KMS-11 (cell line): ENCODE data around the gene BEGAIN.

Experiments used
- H2AFZ ChIP-seq: fragments of 200-600 bp; sonication (generic); 2 replicates; pipeline ENCODE4 v1.6.1; 2016; ENCODE audit warnings: antibody characterized with exemption, mixed run types, low read depth
- H3K27ac ChIP-seq: fragments of 200-600 bp; sonication (generic); 2 replicates; pipeline ENCODE4 v1.6.1; 2016; ENCODE audit warnings: mild to moderate bottlenecking, mixed run types
- H3K27me3 ChIP-seq: fragments of 200-600 bp; sonication (generic); 2 replicates; pipeline ENCODE4 v1.6.1; 2017; ENCODE audit warnings: mild to moderate bottlenecking, low read depth, mixed run types, moderate library complexity; ENCODE audit not compliant: insufficient read depth
- H3K36me3 ChIP-seq: fragments of 200-600 bp; sonication (generic); 2 replicates; pipeline ENCODE4 v1.6.1; 2017; ENCODE audit warnings: mild to moderate bottlenecking, mixed run types; ENCODE audit not compliant: insufficient read depth
- H3K4me1 ChIP-seq: fragments of 200-600 bp; sonication (generic); 2 replicates; pipeline ENCODE4 v1.6.1; 2016; ENCODE audit warnings: mild to moderate bottlenecking, low read depth, mixed run types; ENCODE audit not compliant: poor library complexity, severe bottlenecking
- H3K4me2 ChIP-seq: fragments of 200-600 bp; sonication (generic); 2 replicates; pipeline ENCODE4 v1.7.0; 2016; ENCODE audit warnings: mild to moderate bottlenecking, mixed run types
- H3K4me3 ChIP-seq: fragments of 200-600 bp; sonication (generic); IDR thresholded peaks from 2 replicates; pipeline ENCODE4 v1.6.1; 2017; ENCODE audit warnings: low read depth, low read length, mixed read lengths; ENCODE audit not compliant: insufficient read depth
- H3K79me2 ChIP-seq: fragments of 200-600 bp; sonication (generic); 2 replicates; pipeline ENCODE4 v1.6.1; 2016; ENCODE audit warnings: low read depth, mixed run types; ENCODE audit not compliant: insufficient read depth
- H3K9ac ChIP-seq: fragments of 200-600 bp; sonication (generic); 2 replicates; pipeline ENCODE4 v1.6.1; 2016; ENCODE audit warnings: mild to moderate bottlenecking, mixed run types
- H4K20me1 ChIP-seq: fragments of 200-600 bp; sonication (generic); 2 replicates; pipeline ENCODE4 v1.6.1; 2016; ENCODE audit warnings: mild to moderate bottlenecking, mixed run types; ENCODE audit not compliant: insufficient read depth
- CTCF ChIP-seq: fragments of 200-600 bp; sonication (generic); conservative IDR thresholded peaks from 2 replicates; pipeline ENCODE4 v1.6.1; 2017; ENCODE audit warnings: low read depth, mild to moderate bottlenecking, antibody characterized with exemption, low read length, moderate library complexity, mixed read lengths

The BEGAIN gene

GRCh38 chr14:100575266-100575995, 11.8 kb downstream of the BEGAIN start:
- H3K4me2 ChIP-seq = no peak overlapping the region
- H3K4me1 ChIP-seq = no peaks in the 10 kb centered on the region
- H4K20me1 ChIP-seq = no peaks in the 10 kb centered on the region
- H3K9ac ChIP-seq = no peak overlapping the region
- H3K36me3 ChIP-seq = no peaks in the 10 kb centered on the region
- no peaks in the 10 kb centered on the region for H3K79me2 ChIP-seq
- peaks cover 19% of the 10 kb centered on the region; the same call in 1 of the 2 replicates for H3K27me3 ChIP-seq
- H3K4me3 ChIP-seq = no peak overlapping the region
- no peak overlapping the region for H2AFZ ChIP-seq
- TF ChIP-seq CTCF = no peak
- no peak overlapping the region for H3K27ac ChIP-seq

GRCh38 chr14:100574642-100575031, 12.6 kb downstream of the BEGAIN start:
- H3K4me1 ChIP-seq = no peaks in the 10 kb centered on the region
- no peak overlapping the region for H3K9ac ChIP-seq
- H3K36me3 ChIP-seq = no peaks in the 10 kb centered on the region
- no peak for TF ChIP-seq CTCF
- H4K20me1 ChIP-seq = no peaks in the 10 kb centered on the region
- no peaks in the 10 kb centered on the region for H3K79me2 ChIP-seq
- H3K4me3 ChIP-seq = no peak overlapping the region
- H3K27ac ChIP-seq = no peak overlapping the region
- no peak overlapping the region for H3K4me2 ChIP-seq
- peaks cover 26% of the 10 kb centered on the region; the same call in 1 of the 2 replicates for H3K27me3 ChIP-seq
- no peak overlapping the region for H2AFZ ChIP-seq

GRCh38 chr14:100573757-100574641, 13.2 kb downstream of the BEGAIN start:
- H3K4me1 ChIP-seq = no peaks in the 10 kb centered on the region
- no peak for TF ChIP-seq CTCF
- no peak overlapping the region for H3K4me2 ChIP-seq
- no peaks in the 10 kb centered on the region for H3K36me3 ChIP-seq
- H3K9ac ChIP-seq = no peak overlapping the region
- H3K27me3 ChIP-seq = peaks cover 31% of the 10 kb centered on the region; the same call in 1 of the 2 replicates
- H2AFZ ChIP-seq = no peak overlapping the region
- no peaks in the 10 kb centered on the region for H3K79me2 ChIP-seq
- no peak overlapping the region for H3K27ac ChIP-seq
- no peaks in the 10 kb centered on the region for H4K20me1 ChIP-seq
- H3K4me3 ChIP-seq = no peak overlapping the region

GRCh38 chr14:100573002-100573756, 14.0 kb downstream of the BEGAIN start:
- Histone ChIP-seq H3K36me3 (no peaks in the 10 kb centered on the region), H3K4me1 (no peaks in the 10 kb centered on the region), H3K4me2 (no peak overlapping the region), H4K20me1 (no peaks in the 10 kb centered on the region), H2AFZ (no peak overlapping the region), H3K27ac (no peak overlapping the region), H3K9ac (no peak overlapping the region), H3K27me3 (peaks cover 29% of the 10 kb centered on the region; the same call in 1 of the 2 replicates), H3K4me3 (no peak overlapping the region), H3K79me2 (no peaks in the 10 kb centered on the region)
- no peak for TF ChIP-seq CTCF
